ENCODE results near the gene KYAT1. TPM values are rescaled to one million over a fixed set of nuclear protein-coding genes. Genes with fewer than 3 reads are reported as not detected.
A peak's percentile ranks its signal among the peaks of the same experiment; 100 is the strongest.

KYAT1 gene
- total RNA-seq, 2 donors from 2014 or later: 5.4 to 14.2 TPM

DNA sequence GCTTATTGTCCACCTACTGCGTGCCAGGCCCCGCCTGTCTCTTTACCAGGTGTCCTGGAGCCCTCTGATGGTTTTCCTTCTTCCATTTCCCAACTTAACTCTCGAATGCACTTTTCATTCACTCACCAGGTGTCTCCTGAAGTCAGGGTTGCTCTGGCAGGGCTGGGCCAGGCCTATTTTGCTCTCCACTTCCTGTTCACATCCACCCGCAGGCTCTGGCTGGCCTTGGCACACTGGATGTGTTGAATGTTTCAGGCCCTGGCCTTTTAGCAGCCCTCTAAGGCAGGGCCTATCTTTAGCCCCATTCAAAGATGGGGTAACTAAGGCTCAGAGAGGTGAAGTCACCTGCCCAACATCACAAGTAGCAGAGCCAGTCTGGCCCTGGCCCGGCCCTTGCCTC is 16.6 kb upstream of the KYAT1 start:
- Histone ChIP-seq H3K4me3 (no peak overlapping the region), H3K4me1 (ENCODE audit: control insufficient read depth in 1 of 2, low read depth in 2 of 2) (peaks cover 22 to 57% of the 10 kb centered on the region in 2 donors), H3K27ac (peak overlapping the region; percentile 56 to 87), H3K36me3 (peaks cover 43% of the 10 kb centered on the region), H3K27me3 (replicated peaks; ENCODE audit: insufficient read depth) (no peaks in the 10 kb centered on the region), H3K9me3 (no peaks in the 10 kb centered on the region)
- DNase-seq (ENCODE audit: low spot score): no peak
- ATAC-seq (ENCODE audit: insufficient number of reproducible peaks, low FRiP score, low read depth): no peak
- TF ChIP-seq CTCF (IDR thresholded peaks at IDR 0.05): no peak

- H3K27ac ChIP-seq: peak overlapping the region in 1 of 2 donors; percentile 27
- DNase-seq (ENCODE audit: low spot score) (no peak), ATAC-seq (ENCODE audit: insufficient number of reproducible peaks, low FRiP score, low read depth) (no peak)
- TF ChIP-seq CTCF (IDR thresholded peaks at IDR 0.05): no peak
- no peaks in the 10 kb centered on the region for H3K9me3 ChIP-seq
- H3K36me3 ChIP-seq: peaks cover 47% of the 10 kb centered on the region
- no peaks in the 10 kb centered on the region for H3K27me3 ChIP-seq (replicated peaks; ENCODE audit: insufficient read depth)
- H3K4me3 ChIP-seq: no peak overlapping the region
- peaks cover 19 to 56% of the 10 kb centered on the region in 2 donors for H3K4me1 ChIP-seq (ENCODE audit: control insufficient read depth in 1 of 2, low read depth in 2 of 2)
These were observed 13.8 kb upstream of the KYAT1 start for GRCh38 chr9:128895556-128895955.

- ATAC-seq (ENCODE audit: insufficient number of reproducible peaks, low FRiP score, low read depth) (no peak), DNase-seq (ENCODE audit: low spot score) (no peak)
- peaks cover 51% of the 10 kb centered on the region for H3K36me3 ChIP-seq
- no peak overlapping the region for H3K4me3 ChIP-seq
- H3K4me1 ChIP-seq (ENCODE audit: control insufficient read depth in 1 of 2, low read depth in 2 of 2): peaks cover 19 to 62% of the 10 kb centered on the region in 2 donors
- no peak overlapping the region for H3K27ac ChIP-seq
- no peaks in the 10 kb centered on the region for H3K9me3 ChIP-seq
- TF ChIP-seq CTCF (IDR thresholded peaks at IDR 0.05): no peak
- no peaks in the 10 kb centered on the region for H3K27me3 ChIP-seq (replicated peaks; ENCODE audit: insufficient read depth)
These were observed 13.0 kb upstream of the KYAT1 start for GRCh38 chr9:128894764-128895163.

DNA sequence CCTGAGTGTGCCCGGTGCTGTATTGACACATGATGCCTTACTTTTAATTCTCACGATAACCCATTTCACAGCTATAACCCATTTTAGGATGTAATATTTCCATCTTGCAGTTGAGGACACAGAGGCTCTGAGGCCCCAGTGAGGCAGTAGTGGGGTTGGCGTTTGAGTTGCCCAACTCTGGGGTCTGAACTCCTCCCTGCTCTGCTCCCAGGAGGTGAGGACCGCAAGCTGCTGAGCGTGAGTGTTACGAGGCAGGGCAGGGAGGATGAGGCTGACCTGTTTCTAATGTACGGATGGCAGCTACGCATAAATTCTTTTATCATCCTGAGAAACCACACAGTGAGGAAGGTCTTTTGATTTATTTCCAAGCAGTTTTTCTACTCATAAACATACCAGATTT is 11.6 kb upstream of the KYAT1 start:
- no peak overlapping the region for H3K4me3 ChIP-seq
- H3K36me3 ChIP-seq: peaks cover 52% of the 10 kb centered on the region
- ATAC-seq (ENCODE audit: insufficient number of reproducible peaks, low FRiP score, low read depth) (no peak), DNase-seq (ENCODE audit: low spot score) (no peak)
- no peaks in the 10 kb centered on the region for H3K9me3 ChIP-seq
- TF ChIP-seq CTCF (IDR thresholded peaks at IDR 0.05): no peak
- peaks cover 20 to 64% of the 10 kb centered on the region in 2 donors for H3K4me1 ChIP-seq (ENCODE audit: control insufficient read depth in 1 of 2, low read depth in 2 of 2)
- H3K27me3 ChIP-seq (replicated peaks; ENCODE audit: insufficient read depth): no peaks in the 10 kb centered on the region
- H3K27ac ChIP-seq: peak overlapping the region; percentile 89 to 97

- Histone ChIP-seq H3K27ac (peak overlapping the region; percentile 89 to 97), H3K4me3 (peak overlapping the region; percentile 63), H3K9me3 (no peaks in the 10 kb centered on the region), H3K36me3 (peaks cover 46% of the 10 kb centered on the region), H3K27me3 (replicated peaks; ENCODE audit: insufficient read depth) (no peaks in the 10 kb centered on the region), H3K4me1 (ENCODE audit: control insufficient read depth in 1 of 2, low read depth in 2 of 2) (peaks cover 26 to 68% of the 10 kb centered on the region in 2 donors)
- TF ChIP-seq CTCF (IDR thresholded peaks at IDR 0.05): no peak
- DNase-seq (ENCODE audit: low spot score) (peak; percentile 86), ATAC-seq (ENCODE audit: insufficient number of reproducible peaks, low FRiP score, low read depth) (peak; percentile 76)
These were observed 10.6 kb upstream of the KYAT1 start for GRCh38 chr9:128892221-128892921.

Data from thoracic aorta (tissue), 2 donors.